HepG2 (cell line): ENCODE measurements around the gene TET3. TPM values are rescaled to one million over a fixed set of nuclear protein-coding genes. Genes with fewer than 3 reads are reported as not detected.

ENCODE experiments used
- CBFB ChIP-seq: sonication (generic); formaldehyde crosslinking; IDR thresholded peaks from 2 replicates; pipeline ENCODE4 v1.4.0; 2020; ENCODE audit warnings: missing genetic modification reagents
- JUN ChIP-seq: sonication (generic); formaldehyde crosslinking; IDR thresholded peaks from 2 replicates; pipeline ENCODE4 v1.4.0; 2020; ENCODE audit warnings: mild to moderate bottlenecking, missing genetic modification reagents
- KLF15 ChIP-seq: sonication (generic); formaldehyde crosslinking; IDR thresholded peaks from 2 replicates; pipeline ENCODE4 v1.8.1; 2023; ENCODE audit warnings: borderline replicate concordance, mild to moderate bottlenecking, inconsistent platforms, missing genetic modification reagents, mixed read lengths
- REXO4 ChIP-seq: sonication (generic); formaldehyde crosslinking; IDR thresholded peaks from 2 replicates; pipeline ENCODE4 v1.8.0; 2022; ENCODE audit warnings: missing genetic modification reagents, mild to moderate bottlenecking, borderline replicate concordance
- ZC3H13 ChIP-seq: sonication (generic); formaldehyde crosslinking; IDR thresholded peaks from 2 replicates; pipeline ENCODE4 v1.8.1; 2023; ENCODE audit warnings: mild to moderate bottlenecking, missing genetic modification reagents, moderate library complexity
- ZIK1 ChIP-seq: sonication (generic); formaldehyde crosslinking; IDR thresholded peaks from 2 replicates; pipeline ENCODE4 v1.5.0; 2020; ENCODE audit warnings: mild to moderate bottlenecking, low read depth, missing genetic modification reagents, borderline replicate concordance
- ZNF343 ChIP-seq: sonication (generic); formaldehyde crosslinking; IDR thresholded peaks from 2 replicates; pipeline ENCODE4 v1.4.0; 2020; ENCODE audit warnings: mild to moderate bottlenecking, missing genetic modification reagents
- ZNF468 ChIP-seq: sonication (generic); formaldehyde crosslinking; IDR thresholded peaks from 2 replicates; pipeline ENCODE4 v1.8.0; 2022; ENCODE audit warnings: mild to moderate bottlenecking, moderate library complexity, missing genetic modification reagents
- ZNF503 ChIP-seq: sonication (generic); formaldehyde crosslinking; IDR thresholded peaks from 2 replicates; pipeline ENCODE4 v1.4.0; 2020; ENCODE audit warnings: missing genetic modification reagents
- ZNF552 ChIP-seq: sonication (generic); formaldehyde crosslinking; IDR thresholded peaks from 2 replicates; pipeline ENCODE4 v1.9.0; 2022; ENCODE audit warnings: missing genetic modification reagents, mild to moderate bottlenecking, borderline replicate concordance
- ZNF687 ChIP-seq: sonication (generic); formaldehyde crosslinking; IDR thresholded peaks from 2 replicates; pipeline ENCODE4 v1.5.1; 2020; ENCODE audit warnings: mild to moderate bottlenecking, missing genetic modification reagents, moderate library complexity
- polyA plus RNA-seq, 8 experiments: library from polyadenylated mRNA; depleted of rRNA in 3 of 8; stranded (reverse) in 7 of 8; unstranded in 1 of 8; fragments of >200 nt; fragmentation: Illumina TruSeq in 4 of 8; extraction: Trizol in 4 of 8; gene quantifications; 2 replicates each; pipeline versions ENCODE4 v1.2.1 to v1.2.3, GENCODE V29; 2011 to 2016; ENCODE audit warnings: low read depth in 4 of 8, missing spikeins in 1 of 8, mixed read lengths in 1 of 8; ENCODE audit not compliant: insufficient read depth in 1 of 8
- total RNA-seq, 5 experiments: library from RNA; depleted of rRNA; stranded (reverse); fragments of >200 nt; fragmentation: Illumina TruSeq; extraction: Trizol; gene quantifications; 2 replicates each; pipeline ENCODE4 v1.2.3, GENCODE V29; 2016; ENCODE audit warnings: low read depth in 1 of 5
- TF ChIP-seq, protein P1 (sequence below), 2 experiments: fragments of 450-650 bp in 1 of 2; sonication (generic) in 1 of 2; formaldehyde crosslinking in 1 of 2; IDR thresholded peaks; 2 replicates each; pipeline versions ENCODE4 v1.6.1 to v1.8.0; 2016 to 2022; ENCODE audit warnings: antibody characterized with exemption in 1 of 2, mild to moderate bottlenecking in 1 of 2, missing genetic modification reagents in 1 of 2

TET3 gene
- total and polyA plus RNA-seq, 2 of the 13 experiments (the other 11 are each of a cell fraction or from before 2014, with no cell fraction given) = 4.3 to 6.8 TPM

- TF ChIP-seq, protein P1, sequence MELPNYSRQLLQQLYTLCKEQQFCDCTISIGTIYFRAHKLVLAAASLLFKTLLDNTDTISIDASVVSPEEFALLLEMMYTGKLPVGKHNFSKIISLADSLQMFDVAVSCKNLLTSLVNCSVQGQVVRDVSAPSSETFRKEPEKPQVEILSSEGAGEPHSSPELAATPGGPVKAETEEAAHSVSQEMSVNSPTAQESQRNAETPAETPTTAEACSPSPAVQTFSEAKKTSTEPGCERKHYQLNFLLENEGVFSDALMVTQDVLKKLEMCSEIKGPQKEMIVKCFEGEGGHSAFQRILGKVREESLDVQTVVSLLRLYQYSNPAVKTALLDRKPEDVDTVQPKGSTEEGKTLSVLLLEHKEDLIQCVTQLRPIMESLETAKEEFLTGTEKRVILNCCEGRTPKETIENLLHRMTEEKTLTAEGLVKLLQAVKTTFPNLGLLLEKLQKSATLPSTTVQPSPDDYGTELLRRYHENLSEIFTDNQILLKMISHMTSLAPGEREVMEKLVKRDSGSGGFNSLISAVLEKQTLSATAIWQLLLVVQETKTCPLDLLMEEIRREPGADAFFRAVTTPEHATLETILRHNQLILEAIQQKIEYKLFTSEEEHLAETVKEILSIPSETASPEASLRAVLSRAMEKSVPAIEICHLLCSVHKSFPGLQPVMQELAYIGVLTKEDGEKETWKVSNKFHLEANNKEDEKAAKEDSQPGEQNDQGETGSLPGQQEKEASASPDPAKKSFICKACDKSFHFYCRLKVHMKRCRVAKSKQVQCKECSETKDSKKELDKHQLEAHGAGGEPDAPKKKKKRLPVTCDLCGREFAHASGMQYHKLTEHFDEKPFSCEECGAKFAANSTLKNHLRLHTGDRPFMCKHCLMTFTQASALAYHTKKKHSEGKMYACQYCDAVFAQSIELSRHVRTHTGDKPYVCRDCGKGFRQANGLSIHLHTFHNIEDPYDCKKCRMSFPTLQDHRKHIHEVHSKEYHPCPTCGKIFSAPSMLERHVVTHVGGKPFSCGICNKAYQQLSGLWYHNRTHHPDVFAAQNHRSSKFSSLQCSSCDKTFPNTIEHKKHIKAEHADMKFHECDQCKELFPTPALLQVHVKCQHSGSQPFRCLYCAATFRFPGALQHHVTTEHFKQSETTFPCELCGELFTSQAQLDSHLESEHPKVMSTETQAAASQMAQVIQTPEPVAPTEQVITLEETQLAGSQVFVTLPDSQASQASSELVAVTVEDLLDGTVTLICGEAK (IDR thresholded peaks at IDR 0.05) = no peak
- TF ChIP-seq, protein P1 (CRISPR knock-in tag; IDR thresholded peaks at IDR 0.05) = no peak; the same call in none of the 2 replicates
- peak; percentile 92 for TF ChIP-seq ZNF687
- 0 out of 2 replicates have a peak, but pooled peaks have one; percentile 17 for TF ChIP-seq ZNF468 (CRISPR knock-in tag)
- peak; percentile 59; the same call in 1 of the 2 replicates for TF ChIP-seq REXO4 (CRISPR knock-in tag)
- TF ChIP-seq CBFB (CRISPR knock-in tag) = 0 out of 2 replicates have a peak, but pooled peaks have one; percentile 39
- TF ChIP-seq ZNF552 (CRISPR knock-in tag) = peak; percentile 27; the same call in 1 of the 2 replicates
- peak; percentile 76; the same call in 1 of the 2 replicates for TF ChIP-seq ZC3H13 (CRISPR knock-in tag)
- 0 out of 2 replicates have a peak, but pooled peaks have one; percentile 34 for TF ChIP-seq ZNF343
- peak; percentile 34; the same call in 1 of the 2 replicates for TF ChIP-seq KLF15 (CRISPR knock-in tag)
- 0 out of 2 replicates have a peak, but pooled peaks have one; percentile 53 for TF ChIP-seq ZIK1 (CRISPR knock-in tag)
- peak; percentile 59; the same call in 1 of the 2 replicates for TF ChIP-seq ZNF503 (CRISPR knock-in tag)
- TF ChIP-seq JUN = 0 out of 2 replicates have a peak, but pooled peaks have one; percentile 17
Observed at GRCh38 chr2:73984203-73984921, at the start of gene TET3 (continued).
